ENCODE measurements around the gene TMEM179B.
A peak's percentile ranks its signal among the peaks of the same experiment; 100 is the strongest.

Gene TMEM179B

GRCh38 chr11:62835336-62835735 lies 48.1 kb downstream of the TMEM179B start:
- DNase-seq, result no peak

GRCh38 chr11:62839050-62839945 lies 52.1 kb downstream of the TMEM179B start, which contains the start of gene WDR74:
Gene WDR74 (minus strand): TSS chr11:62839590. CDS start chr11:62839570, 20 bp downstream.
- peak; percentile 95 for DNase-seq

All from left hindlimb (tissue), 1 donor.